Endothelial cell of umbilical vein (primary cell): ENCODE measurements around the gene MDFI. TPM values are rescaled to one million over a fixed set of nuclear protein-coding genes. Genes with fewer than 3 reads are reported as not detected.

Experiments
- BruUV-seq: library from RNA; stranded (reverse); fragments of 400-500 nt; replicated peaks from 2 replicates; lab custom pipeline; 2021; lab: Mats Ljungman, UMichigan
- CTCF ChIA-PET: fragments of 300-600, 350-600 bp; sonication (Branson Sonifier 250); formaldehyde crosslinking; loops from one replicate; lab custom pipeline; 2021; ENCODE audit warnings: antibody characterized with exemption, inconsistent platforms; lab: Charles Lee
- POLR2A ChIA-PET: fragments of 300-600, 350-600 bp; sonication (Branson Sonifier 250); formaldehyde crosslinking; loops from one replicate; lab custom pipeline; 2021; ENCODE audit warnings: antibody characterized with exemption, inconsistent platforms; lab: Charles Lee
- DNase-seq: peaks from one replicate; pipeline ENCODE4 v3.0.0-alpha.2; 2011; ENCODE audit warnings: low read depth, low spot score
- FAIRE-seq: peaks from 2 replicates; lab custom pipeline; 2011; peaks lifted over from hg19 to GRCh38; lab: Jason Lieb, UNC
- H2AFZ ChIP-seq: 2 replicates; pipeline ENCODE4 v1.6.0; 2012; ENCODE audit warnings: low read depth, low read length, control low read depth, inconsistent platforms
- H3K27ac ChIP-seq: 2 replicates; pipeline ENCODE4 v1.5.1; 2011; ENCODE audit warnings: low read depth, mild to moderate bottlenecking, control low read depth, low read length, moderate library complexity; ENCODE audit not compliant: insufficient read depth
- H3K27me3 ChIP-seq, 2 experiments: 2 replicates each; pipeline versions ENCODE4 v1.6.0 to v1.6.1; 2011; ENCODE audit warnings: low read length in 2 of 2, mixed read lengths in 1 of 2; ENCODE audit not compliant: control insufficient read depth in 2 of 2, insufficient read depth in 2 of 2
- H3K36me3 ChIP-seq, 2 experiments: 2 replicates in 1 of 2; 3 replicates in 1 of 2; pipeline ENCODE4 v1.5.1; 2011; ENCODE audit warnings: low read length in 2 of 2, mild to moderate bottlenecking in 1 of 2, moderate library complexity in 1 of 2; ENCODE audit not compliant: control insufficient read depth in 2 of 2, insufficient read depth in 2 of 2; ENCODE audit errors: extremely low read depth in 1 of 2
- H3K4me1 ChIP-seq: 3 replicates; pipeline ENCODE4 v1.5.1; 2011; ENCODE audit warnings: mild to moderate bottlenecking, low read length; ENCODE audit not compliant: control insufficient read depth, insufficient read depth; ENCODE audit errors: extremely low read depth
- H3K4me2 ChIP-seq: 2 replicates; pipeline ENCODE4 v1.6.1; 2011; ENCODE audit warnings: low read length, control low read depth, mixed read lengths; ENCODE audit not compliant: insufficient read depth
- H3K4me3 ChIP-seq, 3 experiments: fragments of 200-600 bp in 1 of 3; sonication (generic), shearing (Covaris generic) in 1 of 3; replicated peaks in 1 of 3; 2 replicates each; pipeline ENCODE4 v1.5.1; 2011 to 2016; ENCODE audit warnings: control low read depth in 3 of 3, low read length in 3 of 3, mild to moderate bottlenecking in 2 of 3, inconsistent platforms in 1 of 3, low read depth in 1 of 3, moderate library complexity in 1 of 3; ENCODE audit not compliant: insufficient read depth in 1 of 3
- H3K79me2 ChIP-seq: 2 replicates; pipeline ENCODE4 v1.6.0; 2012; ENCODE audit warnings: low read length, inconsistent platforms; ENCODE audit not compliant: control insufficient read depth, insufficient read depth
- H3K9ac ChIP-seq: replicated peaks from 2 replicates; pipeline ENCODE3; 2011; ENCODE audit warnings: low read length, control low read depth; ENCODE audit not compliant: insufficient read depth; ENCODE audit errors: extremely low read depth
- H3K9me1 ChIP-seq: replicated peaks from 3 replicates; pipeline ENCODE4 v1.6.0; 2011; ENCODE audit warnings: mild to moderate bottlenecking, low read length; ENCODE audit not compliant: control insufficient read depth, insufficient read depth; ENCODE audit errors: extremely low read depth
- H3K9me3 ChIP-seq: replicated peaks from 2 replicates; pipeline ENCODE4 v1.5.1; 2012; ENCODE audit warnings: low read length, inconsistent platforms; ENCODE audit not compliant: control insufficient read depth, insufficient read depth
- H4K20me1 ChIP-seq: replicated peaks from 2 replicates; pipeline ENCODE3; 2011; ENCODE audit warnings: mild to moderate bottlenecking, low read length; ENCODE audit not compliant: control insufficient read depth, insufficient read depth; ENCODE audit errors: extremely low read depth
- EZH2 ChIP-seq: IDR thresholded peaks from 2 replicates; pipeline ENCODE4 v1.6.1; 2012; ENCODE audit warnings: borderline replicate concordance, low read depth, mild to moderate bottlenecking, moderate library complexity, low read length, inconsistent platforms; ENCODE audit not compliant: severe bottlenecking
- FOS ChIP-seq: IDR thresholded peaks from 2 replicates; pipeline ENCODE4 v1.6.1; 2011; ENCODE audit warnings: mild to moderate bottlenecking, low read length, moderate library complexity, borderline replicate concordance; ENCODE audit not compliant: insufficient read depth
- GATA2 ChIP-seq: IDR thresholded peaks from 2 replicates; pipeline ENCODE4 v1.7.0; 2011; ENCODE audit warnings: low read depth, mild to moderate bottlenecking, moderate library complexity, mixed read lengths, low read length; ENCODE audit not compliant: insufficient read length, insufficient read depth
- JUN ChIP-seq: IDR thresholded peaks from 2 replicates; pipeline ENCODE4 v1.6.1; 2011; ENCODE audit warnings: borderline replicate concordance, low read depth; ENCODE audit not compliant: insufficient read length, insufficient read depth
- MAX ChIP-seq: IDR thresholded peaks from 2 replicates; pipeline ENCODE4 v1.6.1; 2011; ENCODE audit not compliant: insufficient read depth, insufficient read length
- MYC ChIP-seq: IDR thresholded peaks from one replicate; pipeline ENCODE4 v1.6.1; 2011; ENCODE audit warnings: mild to moderate bottlenecking, low read depth, low read length
- POLR2A ChIP-seq: IDR thresholded peaks from 2 replicates; pipeline ENCODE4 v1.6.1; 2012; ENCODE audit warnings: low read depth, mild to moderate bottlenecking, control low read depth, low read length
- POLR2AphosphoS5 ChIP-seq: IDR thresholded peaks from 2 replicates; pipeline ENCODE4 v1.6.1; 2012; ENCODE audit warnings: low read depth, mild to moderate bottlenecking, control low read depth, low read length, moderate library complexity; ENCODE audit not compliant: insufficient read depth
- dilution Hi-C: fragments of 300-500 bp; cut with MboI; formaldehyde crosslinking; loops from one replicate; pipeline ENCODE4 v1.15.0; 2019; ENCODE audit warnings: low sequenced_read_pairs; ENCODE audit not compliant: extremely low pct_ligation_motif_present
- intact Hi-C: fragments of 100-400 bp; cut with micrococcal nuclease; formaldehyde crosslinking; loops from one replicate; pipeline ENCODE4 v1.10.0; 2022
- polyA plus RNA-seq, 4 experiments: library from polyadenylated mRNA; depleted of rRNA in 3 of 4; stranded (reverse) in 3 of 4; unstranded in 1 of 4; fragments of >200 nt; gene quantifications; 2 replicates each; pipeline versions ENCODE4 v1.2.1 to v1.2.3, GENCODE V29; 2011 to 2012; ENCODE audit warnings: missing spikeins in 1 of 4
- total RNA-seq: library from RNA; stranded (reverse); gene quantifications from 2 replicates; pipeline ENCODE4 v1.2.3, GENCODE V29; 2021
- TF ChIP-seq, protein P1 (sequence below), 2 donors: IDR thresholded peaks; 1 replicate in 1 of 2; 2 replicates in 1 of 2; pipeline ENCODE4 v1.5.1; 2011; ENCODE audit warnings: low read length in 2 of 2, mild to moderate bottlenecking in 2 of 2, moderate library complexity in 2 of 2, control low read depth in 1 of 2, inconsistent platforms in 1 of 2, low read depth in 1 of 2; ENCODE audit not compliant: insufficient read depth in 1 of 2; ENCODE audit errors: extremely low read depth in 1 of 2

Gene MDFI
- total and polyA plus RNA-seq, 2 donors (not counting 3 experiments of a cell fraction or from before 2014, with no cell fraction given) = 32.4 to 74.1 TPM

DNA sequence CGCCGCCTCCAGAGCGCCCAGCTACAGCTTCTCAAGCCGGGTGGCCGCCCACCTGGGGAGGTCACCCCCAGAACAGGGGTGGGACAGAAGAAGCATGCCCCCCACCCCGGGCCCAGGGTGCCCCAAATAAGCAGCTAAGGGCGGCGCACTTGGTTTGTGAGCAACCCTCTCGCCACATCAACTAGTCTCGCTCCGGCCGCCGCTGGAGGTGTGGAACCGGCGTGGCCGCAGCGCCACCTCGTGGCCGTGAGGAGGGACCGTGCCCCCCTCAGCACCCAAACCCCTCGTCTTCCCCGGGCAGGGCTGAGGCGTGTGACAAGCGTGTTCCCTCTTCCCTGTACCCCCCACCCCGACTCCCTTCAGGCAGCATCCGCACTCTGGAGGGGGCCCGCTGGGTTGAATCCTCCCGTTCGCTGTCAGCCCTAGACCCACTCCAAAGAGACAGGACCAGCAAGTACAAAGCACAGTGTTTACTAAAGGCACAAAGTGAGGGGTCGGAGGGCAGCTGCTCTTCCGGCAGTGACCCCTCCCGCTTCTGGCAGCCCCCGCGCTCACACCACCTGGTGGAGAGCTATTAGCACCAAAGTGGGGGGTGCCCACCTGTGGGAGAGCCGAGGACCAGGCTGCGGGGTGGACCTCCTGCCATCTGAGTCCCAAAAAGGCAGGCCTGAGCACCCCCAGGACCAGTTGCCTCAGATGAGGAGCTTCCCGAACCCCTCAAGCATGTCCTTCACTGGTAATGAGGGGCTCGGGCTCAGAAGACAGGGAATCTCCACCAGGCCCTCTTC, 45.4 kb downstream of the MDFI start:
- ChIA-PET CTCF (interaction anchor here (0.6 to 4.2 kb wide), 43 partner anchors 9 to 377 kb away, joined by 3 to 92 read pairs (median 5); partner anchors contain the start of gene TOMM6), POLR2A (no interaction called here)
- dilution Hi-C loops = no loop called here
- DNase-seq (peak; percentile 64), FAIRE-seq (peak; percentile 80)
- Histone ChIP-seq H3K9me1 (no peaks in the 10 kb centered on the region), H3K27me3 (no peaks in the 10 kb centered on the region), H3K4me3 (peak overlapping the region in 1 of 3 experiments; percentile 35), H4K20me1 (no peaks in the 10 kb centered on the region), H3K9ac (peak overlapping the region; percentile 54), H3K4me1 (peaks cover 8% of the 10 kb centered on the region), H3K27ac (no peak overlapping the region), H3K9me3 (no peaks in the 10 kb centered on the region), H3K79me2 (no peaks in the 10 kb centered on the region), H3K36me3 (no peaks in the 10 kb centered on the region), H2AFZ (peak overlapping the region; percentile 95), H3K4me2 (peak overlapping the region; percentile 64)
- no peak for TF ChIP-seq EZH2
- TF ChIP-seq POLR2A = no peak
- TF ChIP-seq MYC = no peak
- TF ChIP-seq, protein P1, sequence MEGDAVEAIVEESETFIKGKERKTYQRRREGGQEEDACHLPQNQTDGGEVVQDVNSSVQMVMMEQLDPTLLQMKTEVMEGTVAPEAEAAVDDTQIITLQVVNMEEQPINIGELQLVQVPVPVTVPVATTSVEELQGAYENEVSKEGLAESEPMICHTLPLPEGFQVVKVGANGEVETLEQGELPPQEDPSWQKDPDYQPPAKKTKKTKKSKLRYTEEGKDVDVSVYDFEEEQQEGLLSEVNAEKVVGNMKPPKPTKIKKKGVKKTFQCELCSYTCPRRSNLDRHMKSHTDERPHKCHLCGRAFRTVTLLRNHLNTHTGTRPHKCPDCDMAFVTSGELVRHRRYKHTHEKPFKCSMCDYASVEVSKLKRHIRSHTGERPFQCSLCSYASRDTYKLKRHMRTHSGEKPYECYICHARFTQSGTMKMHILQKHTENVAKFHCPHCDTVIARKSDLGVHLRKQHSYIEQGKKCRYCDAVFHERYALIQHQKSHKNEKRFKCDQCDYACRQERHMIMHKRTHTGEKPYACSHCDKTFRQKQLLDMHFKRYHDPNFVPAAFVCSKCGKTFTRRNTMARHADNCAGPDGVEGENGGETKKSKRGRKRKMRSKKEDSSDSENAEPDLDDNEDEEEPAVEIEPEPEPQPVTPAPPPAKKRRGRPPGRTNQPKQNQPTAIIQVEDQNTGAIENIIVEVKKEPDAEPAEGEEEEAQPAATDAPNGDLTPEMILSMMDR (IDR thresholded peaks at IDR 0.05; ENCODE audit: extremely low read depth in 1 of 2, insufficient read depth in 1 of 2, low read depth in 1 of 2, low read length in 2 of 2) = peak; percentile 88 to 97
- peak; percentile 38 for TF ChIP-seq MAX
- TF ChIP-seq POLR2AphosphoS5 = no peak
- no peak for TF ChIP-seq GATA2
- TF ChIP-seq JUN = no peak
- TF ChIP-seq FOS = no peak
- intact Hi-C loops = loop anchor here (1.0 to 2.0 kb wide), 3 partner anchors 91 to 314 kb away; no protein-coding TSS in a partner anchor
- BruUV-seq = no TSS peak
